Mesothelial cell of epicardium (in vitro differentiated cells): ENCODE measurements around the gene EIF4G1. TPM values are rescaled to one million over a fixed set of nuclear protein-coding genes. Genes with fewer than 3 reads are reported as not detected.

Experiments
- DNase-seq, 2 experiments: peaks; one replicate each; pipeline ENCODE4 v3.0.0; 2021; ENCODE audit warnings: low spot score in 2 of 2; ENCODE audit not compliant: unreplicated experiment in 2 of 2
- H3K27ac Mint-ChIP-seq: 2 replicates; pipeline ENCODE4 v1.8.0; 2021; ENCODE audit warnings: mixed read lengths
- H3K27me3 Mint-ChIP-seq: 2 replicates; pipeline ENCODE4 v1.8.0; 2021; ENCODE audit warnings: low read depth, mixed read lengths
- H3K36me3 Mint-ChIP-seq: 2 replicates; pipeline ENCODE4 v1.8.0; 2021; ENCODE audit warnings: mixed read lengths
- H3K4me1 Mint-ChIP-seq: 2 replicates; pipeline ENCODE4 v1.8.0; 2021; ENCODE audit warnings: mixed read lengths
- H3K4me3 Mint-ChIP-seq: 2 replicates; pipeline ENCODE4 v1.8.0; 2021; ENCODE audit warnings: mild to moderate bottlenecking, moderate library complexity, mixed read lengths
- H3K9me3 Mint-ChIP-seq: 2 replicates; pipeline ENCODE4 v1.8.0; 2021; ENCODE audit warnings: mixed read lengths
- CTCF ChIP-seq: fragments of 200-600 bp; sonication (generic); IDR thresholded peaks from one replicate; pipeline ENCODE4 v1.5.0; 2021; ENCODE audit warnings: antibody characterized with exemption; ENCODE audit not compliant: unreplicated experiment
- total RNA-seq: library from RNA; stranded (reverse); gene quantifications from 3 replicates; pipeline ENCODE4 v1.2.1, GENCODE V29; 2021

Gene EIF4G1
- total RNA-seq, 1 donor from 2014 or later = 364 TPM

GRCh38 chr3:184308744-184309143 is 5.7 kb upstream of the EIF4G1 start:
- H3K4me1 Mint-ChIP-seq = no peaks in the 10 kb centered on the region
- H3K27ac Mint-ChIP-seq = no peak overlapping the region

GRCh38 chr3:184311633-184312032 is 2.8 kb upstream of the EIF4G1 start:
- H3K4me3 Mint-ChIP-seq = no peak overlapping the region
- H3K9me3 Mint-ChIP-seq = no peaks in the 10 kb centered on the region
- no peaks in the 10 kb centered on the region for H3K27me3 Mint-ChIP-seq

More at GRCh38 chr3:184308744-184309143, 5.7 kb upstream of the EIF4G1 start:
- Mint-ChIP-seq H3K36me3 (peaks cover 49% of the 10 kb centered on the region), H3K4me3 (no peak overlapping the region), H3K9me3 (no peaks in the 10 kb centered on the region), H3K27me3 (no peaks in the 10 kb centered on the region)
- DNase-seq = no peak
- no peak for TF ChIP-seq CTCF

GRCh38 chr3:184314700-184315542 is 515 bp downstream of the EIF4G1 start:
- peak; percentile 66 to 75 for DNase-seq
- peak overlapping the region; percentile 93 for H3K27ac Mint-ChIP-seq

More at GRCh38 chr3:184311633-184312032, 2.8 kb upstream of the EIF4G1 start:
- H3K36me3 Mint-ChIP-seq = peaks cover 28% of the 10 kb centered on the region
- no peak for DNase-seq
- H3K4me1 Mint-ChIP-seq = peaks cover 9% of the 10 kb centered on the region
- H3K27ac Mint-ChIP-seq = no peak overlapping the region
- no peak for TF ChIP-seq CTCF

GRCh38 chr3:184315543-184315867 is 1.1 kb downstream of the EIF4G1 start:
- H3K27ac Mint-ChIP-seq = peak overlapping the region; percentile 93
- no peaks in the 10 kb centered on the region for H3K27me3 Mint-ChIP-seq
- DNase-seq = no peak
- H3K4me3 Mint-ChIP-seq = peak overlapping the region; percentile 80
- H3K36me3 Mint-ChIP-seq = peaks cover 3% of the 10 kb centered on the region
- H3K4me1 Mint-ChIP-seq = peaks cover 30% of the 10 kb centered on the region
- no peaks in the 10 kb centered on the region for H3K9me3 Mint-ChIP-seq
- TF ChIP-seq CTCF = no peak

More at GRCh38 chr3:184314700-184315542, 515 bp downstream of the EIF4G1 start:
- no peak for TF ChIP-seq CTCF
- Mint-ChIP-seq H3K4me1 (peaks cover 30% of the 10 kb centered on the region), H3K27me3 (no peaks in the 10 kb centered on the region), H3K36me3 (peaks cover 3% of the 10 kb centered on the region), H3K9me3 (no peaks in the 10 kb centered on the region), H3K4me3 (peak overlapping the region; percentile 80)

GRCh38 chr3:184315871-184316661 is 1.7 kb downstream of the EIF4G1 start:
- H3K4me1 Mint-ChIP-seq = peaks cover 30% of the 10 kb centered on the region
- H3K9me3 Mint-ChIP-seq = no peaks in the 10 kb centered on the region
- DNase-seq = no peak
- H3K27ac Mint-ChIP-seq = peak overlapping the region; percentile 93
- H3K4me3 Mint-ChIP-seq = peak overlapping the region; percentile 80
- TF ChIP-seq CTCF = no peak
- no peaks in the 10 kb centered on the region for H3K27me3 Mint-ChIP-seq
- H3K36me3 Mint-ChIP-seq = peaks cover 7% of the 10 kb centered on the region
